Body of pancreas (tissue), 4 donors: Measurements from ENCODE around the gene OLAH.
A peak's percentile ranks its signal among the peaks of the same experiment; 100 is the strongest.

ENCODE experiments used
- POLR2A ChIP-seq, 3 donors: fragments of 450-650 bp; IDR thresholded peaks; one replicate each; pipeline ENCODE4 v1.6.1; 2016; ENCODE audit warnings: antibody characterized with exemption in 3 of 3, mild to moderate bottlenecking in 2 of 3
- TF ChIP-seq, protein P1 (sequence below), 7 experiments: fragments of 450-650 bp in 4 of 7; fragments of 200-600 bp in 3 of 7; sonication (generic) in 3 of 7; IDR thresholded peaks; one replicate each; pipeline ENCODE4 v1.5.1; 2016 to 2019; ENCODE audit warnings: antibody characterized with exemption in 7 of 7

DNA sequence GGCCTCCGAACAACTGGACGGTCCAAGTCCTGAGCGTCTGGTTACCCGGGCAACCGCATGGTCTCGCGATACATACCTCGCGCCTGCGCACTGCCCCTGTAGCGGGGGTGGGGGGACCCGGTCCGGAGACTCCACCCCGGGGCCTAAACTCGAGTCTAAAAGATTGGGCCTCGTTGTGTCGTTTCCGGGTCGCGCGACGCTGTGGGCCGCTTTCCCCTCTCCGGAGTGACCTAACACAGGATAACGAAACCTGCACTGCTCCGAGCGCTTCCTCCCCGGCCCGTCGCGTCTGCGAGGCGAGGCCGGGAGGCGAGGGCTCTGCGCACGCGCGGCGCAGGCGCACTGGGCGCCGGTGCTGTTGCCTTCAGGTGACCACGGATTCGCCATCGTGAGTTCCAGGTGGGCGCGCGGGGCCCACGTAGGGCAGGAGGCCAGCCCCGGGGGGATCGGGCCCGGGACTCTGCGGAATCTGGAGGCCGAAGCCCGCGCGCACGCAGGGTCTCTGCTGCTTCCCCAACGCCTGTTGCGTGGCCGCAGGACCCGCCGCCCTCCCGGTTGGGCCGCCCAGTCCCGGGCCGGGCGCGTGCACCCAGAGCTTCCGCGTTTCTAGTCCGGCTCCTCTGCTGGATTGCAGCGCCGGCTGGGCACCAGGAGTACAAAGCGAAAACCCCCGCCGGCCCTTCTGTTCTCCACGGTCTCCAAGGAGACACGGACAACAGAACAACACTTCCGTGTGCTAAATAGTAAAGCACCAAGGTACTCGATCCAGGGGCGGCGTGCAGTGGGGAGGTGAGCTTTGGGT, 53.5 kb downstream of the OLAH start, which contains the start of gene RPP38:
- TF ChIP-seq, protein P1, sequence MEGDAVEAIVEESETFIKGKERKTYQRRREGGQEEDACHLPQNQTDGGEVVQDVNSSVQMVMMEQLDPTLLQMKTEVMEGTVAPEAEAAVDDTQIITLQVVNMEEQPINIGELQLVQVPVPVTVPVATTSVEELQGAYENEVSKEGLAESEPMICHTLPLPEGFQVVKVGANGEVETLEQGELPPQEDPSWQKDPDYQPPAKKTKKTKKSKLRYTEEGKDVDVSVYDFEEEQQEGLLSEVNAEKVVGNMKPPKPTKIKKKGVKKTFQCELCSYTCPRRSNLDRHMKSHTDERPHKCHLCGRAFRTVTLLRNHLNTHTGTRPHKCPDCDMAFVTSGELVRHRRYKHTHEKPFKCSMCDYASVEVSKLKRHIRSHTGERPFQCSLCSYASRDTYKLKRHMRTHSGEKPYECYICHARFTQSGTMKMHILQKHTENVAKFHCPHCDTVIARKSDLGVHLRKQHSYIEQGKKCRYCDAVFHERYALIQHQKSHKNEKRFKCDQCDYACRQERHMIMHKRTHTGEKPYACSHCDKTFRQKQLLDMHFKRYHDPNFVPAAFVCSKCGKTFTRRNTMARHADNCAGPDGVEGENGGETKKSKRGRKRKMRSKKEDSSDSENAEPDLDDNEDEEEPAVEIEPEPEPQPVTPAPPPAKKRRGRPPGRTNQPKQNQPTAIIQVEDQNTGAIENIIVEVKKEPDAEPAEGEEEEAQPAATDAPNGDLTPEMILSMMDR (IDR thresholded peaks at IDR 0.05), result no peak
- peak; percentile 72 to 89 (median 85) for TF ChIP-seq POLR2A (IDR thresholded peaks at IDR 0.05)
